ENCODE results near the gene ATP7A. TPM values are rescaled to one million over a fixed set of nuclear protein-coding genes. Genes with fewer than 3 reads are reported as not detected.

Gene ATP7A
- total and polyA plus RNA-seq, 2 donors (not counting 1 experiment from before 2014, with no cell fraction given) = 2.7 to 12.4 TPM

- no peak overlapping the region for H3K4me3 Mint-ChIP-seq
- Histone ChIP-seq H3K9me3 (ENCODE audit: control extremely low read depth in 1 of 3, control insufficient read depth in 2 of 3, insufficient read depth in 1 of 3, low read length in 2 of 3) (no peaks in the 10 kb centered on the region), H3K36me3 (replicated peaks in 1 of 2; ENCODE audit: control extremely low read depth in 1 of 2, control insufficient read depth in 1 of 2, extremely low read depth in 1 of 2, insufficient read depth in 2 of 2, low read length in 1 of 2) (peaks cover 0 to 2% of the 10 kb centered on the region in 2 experiments), H3K27me3 (replicated peaks in 1 of 4; ENCODE audit: control extremely low read depth in 1 of 4, control insufficient read depth in 3 of 4, insufficient read depth in 4 of 4, low read length in 3 of 4) (no peaks in the 10 kb centered on the region), H3K27ac (ENCODE audit: low read length in 2 of 2) (no peak overlapping the region), H3K9ac (ENCODE audit: low read length) (no peak overlapping the region), H3K79me2 (ENCODE audit: control insufficient read depth, insufficient read depth, low read length) (no peaks in the 10 kb centered on the region), H4K20me1 (ENCODE audit: control insufficient read depth, insufficient read depth, low read length, poor library complexity, severe bottlenecking) (no peaks in the 10 kb centered on the region), H2AFZ (ENCODE audit: insufficient read depth, low read depth, low read length, poor library complexity, severe bottlenecking) (no peak overlapping the region), H3K4me2 (replicated peaks; ENCODE audit: low read depth, low read length, poor library complexity, severe bottlenecking) (no peak overlapping the region), H3K4me1 (ENCODE audit: control insufficient read depth in 2 of 2, insufficient read depth in 2 of 2, low read length in 2 of 2) (no peaks in the 10 kb centered on the region), H3K4me3 (ENCODE audit: control extremely low read depth in 1 of 5, extremely low read depth in 1 of 5, insufficient read depth in 1 of 5, low read depth in 2 of 5, low read length in 4 of 5) (no peak overlapping the region)
- no peaks in the 10 kb centered on the region for H3K9me3 Mint-ChIP-seq (ENCODE audit: insufficient read depth)
- no peaks in the 10 kb centered on the region for H3K4me1 Mint-ChIP-seq
- intact Hi-C loops (cut with micrococcal nuclease) = no loop called here
- TF ChIP-seq CTCF (IDR thresholded peaks at IDR 0.05) (no peak), EZH2 (IDR thresholded peaks at IDR 0.05; ENCODE audit: borderline replicate concordance, insufficient read depth, low read depth, low read length, poor library complexity, severe bottlenecking) (no peak)
- WGBS (ENCODE audit: insufficient coverage) = no CpG with 5 or more reads among the region's 2 CpGs
- H3K27me3 Mint-ChIP-seq = no peaks in the 10 kb centered on the region
- ChIA-PET CTCF (no interaction called here), POLR2A (no interaction called here)
- H3K27ac Mint-ChIP-seq = no peak overlapping the region
- ATAC-seq (ENCODE audit: low read depth) (no peak), DNase-seq (no peak)
Measured at GRCh38 chrX:77975755-77976154, 65.3 kb downstream of the ATP7A start.

GRCh38 chrX:77977095-77977494 lies 66.6 kb downstream of the ATP7A start:
- TF ChIP-seq CTCF (IDR thresholded peaks at IDR 0.05) (no peak), EZH2 (IDR thresholded peaks at IDR 0.05; ENCODE audit: borderline replicate concordance, insufficient read depth, low read depth, low read length, poor library complexity, severe bottlenecking) (no peak)
- no peak overlapping the region for H3K27ac ChIP-seq (ENCODE audit: low read length in 2 of 2)
- H3K4me1 ChIP-seq (ENCODE audit: control insufficient read depth in 2 of 2, insufficient read depth in 2 of 2, low read length in 2 of 2) = no peaks in the 10 kb centered on the region
- ChIA-PET CTCF (no interaction called here), POLR2A (no interaction called here)
- Mint-ChIP-seq H3K4me3 (no peak overlapping the region), H3K9me3 (ENCODE audit: insufficient read depth) (no peaks in the 10 kb centered on the region), H3K4me1 (no peaks in the 10 kb centered on the region), H3K27me3 (no peaks in the 10 kb centered on the region), H3K27ac (no peak overlapping the region)
- DNase-seq = no peak
- no peak overlapping the region for H3K9ac ChIP-seq (ENCODE audit: low read length)
- intact Hi-C loops (cut with micrococcal nuclease) = no loop called here
- H3K27me3 ChIP-seq (replicated peaks in 1 of 4; ENCODE audit: control extremely low read depth in 1 of 4, control insufficient read depth in 3 of 4, insufficient read depth in 4 of 4, low read length in 3 of 4) = no peaks in the 10 kb centered on the region
- no peaks in the 10 kb centered on the region for H4K20me1 ChIP-seq (ENCODE audit: control insufficient read depth, insufficient read depth, low read length, poor library complexity, severe bottlenecking)
- no peak overlapping the region for H2AFZ ChIP-seq (ENCODE audit: insufficient read depth, low read depth, low read length, poor library complexity, severe bottlenecking)
- no peak overlapping the region for H3K4me2 ChIP-seq (replicated peaks; ENCODE audit: low read depth, low read length, poor library complexity, severe bottlenecking)
- no peak overlapping the region for H3K4me3 ChIP-seq (ENCODE audit: control extremely low read depth in 1 of 5, extremely low read depth in 1 of 5, insufficient read depth in 1 of 5, low read depth in 2 of 5, low read length in 4 of 5)
- H3K36me3 ChIP-seq (replicated peaks in 1 of 2; ENCODE audit: control extremely low read depth in 1 of 2, control insufficient read depth in 1 of 2, extremely low read depth in 1 of 2, insufficient read depth in 2 of 2, low read length in 1 of 2) = peaks cover 0 to 2% of the 10 kb centered on the region in 2 experiments
- H3K79me2 ChIP-seq (ENCODE audit: control insufficient read depth, insufficient read depth, low read length) = no peaks in the 10 kb centered on the region
- H3K9me3 ChIP-seq (ENCODE audit: control extremely low read depth in 1 of 3, control insufficient read depth in 2 of 3, insufficient read depth in 1 of 3, low read length in 2 of 3) = no peaks in the 10 kb centered on the region
- no peak for ATAC-seq (ENCODE audit: low read depth)

Data from B cell (primary cell).